Vagina (tissue), 2 donors: Measurements from ENCODE around the gene SLC25A18.

ENCODE experiments used
- CTCF ChIP-seq, 3 experiments: fragments of 450-650 bp in 2 of 3; fragments of 200-600 bp in 1 of 3; sonication (generic) in 1 of 3; IDR thresholded peaks; one replicate each; pipeline ENCODE4 v1.5.1; 2017 to 2019; ENCODE audit warnings: antibody characterized with exemption in 3 of 3, mild to moderate bottlenecking in 2 of 3, moderate library complexity in 2 of 3
- POLR2A ChIP-seq, 2 donors: fragments of 450-650 bp; IDR thresholded peaks; one replicate each; pipeline ENCODE4 v1.6.1; 2017; ENCODE audit warnings: antibody characterized with exemption in 2 of 2, mild to moderate bottlenecking in 2 of 2, moderate library complexity in 2 of 2
- POLR2AphosphoS5 ChIP-seq, 2 donors: sonication (generic); formaldehyde crosslinking; IDR thresholded peaks; one replicate each; pipeline ENCODE4 v1.9.0; 2017; ENCODE audit warnings: antibody characterized with exemption in 2 of 2, mild to moderate bottlenecking in 2 of 2, low read depth in 1 of 2; ENCODE audit not compliant: insufficient read depth in 1 of 2

GRCh38 chr22:17578136-17578754 is 14.9 kb downstream of the SLC25A18 start:
- TF ChIP-seq POLR2A (IDR thresholded peaks at IDR 0.05) (no peak), CTCF (IDR thresholded peaks at IDR 0.05) (no peak), POLR2AphosphoS5 (IDR thresholded peaks at IDR 0.05; ENCODE audit: insufficient read depth in 1 of 2, low read depth in 1 of 2) (no peak)
